SK-N-SH (cell line): ENCODE data around the gene RAB39B. TPM values are rescaled to one million over a fixed set of nuclear protein-coding genes. Genes with fewer than 3 reads are reported as not detected.

ENCODE experiments used
- CTCF ChIA-PET: fragments of 300-600, 350-600 bp; formaldehyde crosslinking; extraction: SDS; loops from one replicate; lab custom pipeline; 2021; lab: Yijun Ruan, JAX
- POLR2A ChIA-PET: fragments of 350-600 bp; sonication (Branson Sonifier 250); formaldehyde crosslinking; extraction: SDS; loops from one replicate; lab custom pipeline; 2020; ENCODE audit warnings: antibody characterized with exemption, inconsistent platforms; lab: Yijun Ruan, JAX
- DNase-seq: peaks from one replicate; pipeline ENCODE4 v3.0.0; 2012
- H2AFZ ChIP-seq: fragments of 200-600 bp; sonication (generic); 2 replicates; pipeline ENCODE4 v1.8.1; 2016; ENCODE audit warnings: antibody characterized with exemption, mild to moderate bottlenecking, low read depth
- H3F3A ChIP-seq: fragments of 200-600 bp; sonication (generic); replicated peaks from 2 replicates; pipeline ENCODE3; 2016; ENCODE audit warnings: antibody characterized with exemption, mild to moderate bottlenecking; ENCODE audit not compliant: insufficient read depth
- H3K27ac ChIP-seq, 2 experiments: fragments of 200-500 bp in 1 of 2; fragments of 200-600 bp in 1 of 2; sonication (Bioruptor generic) in 1 of 2; sonication (generic), shearing (Covaris generic) in 1 of 2; 2 replicates each; pipeline versions ENCODE4 v1.5.1 to v1.6.1; 2014 to 2016; ENCODE audit warnings: low read depth in 2 of 2, inconsistent platforms in 1 of 2, low read length in 1 of 2, mild to moderate bottlenecking in 1 of 2, mixed read lengths in 1 of 2
- H3K27me3 ChIP-seq: fragments of 200-600 bp; sonication (generic), shearing (Covaris generic); 2 replicates; pipeline ENCODE4 v1.6.1; 2016; ENCODE audit warnings: mixed run types; ENCODE audit not compliant: insufficient read depth
- H3K36me3 ChIP-seq, 2 experiments: fragments of 200-500 bp in 1 of 2; fragments of 200-600 bp in 1 of 2; sonication (Bioruptor generic) in 1 of 2; sonication (generic) in 1 of 2; replicated peaks in 1 of 2; 2 replicates each; pipeline versions ENCODE3 to v1.5.1; 2014 to 2016; ENCODE audit warnings: low read length in 1 of 2, mild to moderate bottlenecking in 1 of 2; ENCODE audit not compliant: insufficient read depth in 2 of 2, control insufficient read depth in 1 of 2
- H3K4me1 ChIP-seq, 2 experiments: fragments of 200-500 bp in 1 of 2; fragments of 200-600 bp in 1 of 2; sonication (Bioruptor generic) in 1 of 2; sonication (generic), shearing (Covaris generic) in 1 of 2; 2 replicates each; pipeline versions ENCODE4 v1.5.1 to v1.6.1; 2014 to 2016; ENCODE audit warnings: low read depth in 1 of 2, low read length in 1 of 2, mixed run types in 1 of 2; ENCODE audit not compliant: insufficient read depth in 2 of 2, control insufficient read depth in 1 of 2
- H3K4me2 ChIP-seq: fragments of 200-600 bp; sonication (generic), shearing (Covaris generic); 2 replicates; pipeline ENCODE4 v1.6.1; 2017; ENCODE audit warnings: mixed run types
- H3K4me3 ChIP-seq, 2 experiments: fragments of 200-500 bp in 1 of 2; fragments of 200-600 bp in 1 of 2; sonication (Bioruptor generic) in 1 of 2; sonication (generic), shearing (Covaris generic) in 1 of 2; 2 replicates each; pipeline versions ENCODE4 v1.5.1 to v1.8.1; 2014 to 2016; ENCODE audit warnings: low read depth in 2 of 2, inconsistent platforms in 1 of 2, low read length in 1 of 2, mild to moderate bottlenecking in 1 of 2, mixed read lengths in 1 of 2, moderate library complexity in 1 of 2
- H3K79me2 ChIP-seq: fragments of 200-600 bp; sonication (generic); 2 replicates; pipeline ENCODE4 v1.8.1; 2017; ENCODE audit warnings: mild to moderate bottlenecking; ENCODE audit not compliant: insufficient read depth
- H3K9ac ChIP-seq: fragments of 200-600 bp; sonication (generic); 2 replicates; pipeline ENCODE4 v1.6.1; 2017; ENCODE audit warnings: mixed run types
- H3K9me2 ChIP-seq: fragments of 200-600 bp; sonication (generic); 2 replicates; pipeline ENCODE4 v1.6.1; 2017; ENCODE audit warnings: mixed run types
- H3K9me3 ChIP-seq: fragments of 200-600 bp; sonication (generic); 2 replicates; pipeline ENCODE4 v1.6.1; 2017; ENCODE audit warnings: mixed run types, mild to moderate bottlenecking, moderate library complexity
- H4K20me1 ChIP-seq: fragments of 200-600 bp; sonication (generic); 2 replicates; pipeline ENCODE4 v1.6.1; 2017; ENCODE audit warnings: mild to moderate bottlenecking, mixed run types; ENCODE audit not compliant: insufficient read depth
- CHD2 ChIP-seq: fragments of 150-350 bp; IDR thresholded peaks from 2 replicates; pipeline ENCODE4 v1.6.1; 2018; ENCODE audit warnings: low read length; ENCODE audit not compliant: partially characterized antibody
- ELF1 ChIP-seq: IDR thresholded peaks from 2 replicates; pipeline ENCODE4 v1.4.0; 2012
- EP300 ChIP-seq, 2 experiments: IDR thresholded peaks; 2 replicates each; pipeline versions ENCODE4 v1.4.0 to v1.6.1; 2012; ENCODE audit warnings: borderline replicate concordance in 1 of 2, low read depth in 1 of 2, low read length in 1 of 2
- FOSL2 ChIP-seq: IDR thresholded peaks from 2 replicates; pipeline ENCODE4 v1.4.0; 2012; ENCODE audit warnings: low read depth, mild to moderate bottlenecking, moderate library complexity, borderline replicate concordance
- FOXJ3 ChIP-seq: sonication (generic); formaldehyde crosslinking; IDR thresholded peaks from 2 replicates; pipeline ENCODE4 v1.5.1; 2020; ENCODE audit warnings: mild to moderate bottlenecking, missing genetic modification reagents
- IRF3 ChIP-seq: fragments of 150-350 bp; IDR thresholded peaks from 2 replicates; pipeline ENCODE4 v1.6.1; 2016; ENCODE audit warnings: mild to moderate bottlenecking, low read depth, low read length
- MAX ChIP-seq: IDR thresholded peaks from 2 replicates; pipeline ENCODE4 v1.4.0; 2012; ENCODE audit warnings: low read depth
- MXI1 ChIP-seq: IDR thresholded peaks from 2 replicates; pipeline ENCODE4 v1.6.1; 2012; ENCODE audit warnings: mild to moderate bottlenecking, low read depth, low read length, improper control_type of control experiment
- POLR2AphosphoS5 ChIP-seq: IDR thresholded peaks from 2 replicates; pipeline ENCODE4 v1.6.1; 2012; ENCODE audit warnings: low read depth, low read length
- REST ChIP-seq: IDR thresholded peaks from 2 replicates; pipeline ENCODE4 v1.6.1; 2012; ENCODE audit warnings: mild to moderate bottlenecking, low read depth, low read length, moderate library complexity
- RFX5 ChIP-seq: IDR thresholded peaks from 2 replicates; pipeline ENCODE4 v1.6.1; 2012; ENCODE audit warnings: mild to moderate bottlenecking, improper control_type of control experiment, low read length
- SIN3A ChIP-seq: IDR thresholded peaks from 2 replicates; pipeline ENCODE4 v1.6.1; 2012; ENCODE audit warnings: low read depth, mild to moderate bottlenecking, low read length, moderate library complexity, borderline replicate concordance
- TEAD4 ChIP-seq: IDR thresholded peaks from 2 replicates; pipeline ENCODE4 v1.4.0; 2012; ENCODE audit warnings: mild to moderate bottlenecking, borderline replicate concordance; ENCODE audit not compliant: insufficient read depth
- WGBS: methylation state at CpG from one replicate; pipeline ENCODE4 v1.1.6; 2017; ENCODE audit warnings: low lambda C conversion rate; 5-methylcytosine and 5-hydroxymethylcytosine counted together
- polyA plus RNA-seq, 3 experiments: library from polyadenylated mRNA; depleted of rRNA; stranded (reverse); fragments of >200 nt; gene quantifications; 2 replicates each; pipeline ENCODE4 v1.2.3, GENCODE V29; 2012
- TF ChIP-seq, protein P1 (sequence below): IDR thresholded peaks from 2 replicates; pipeline ENCODE4; 2012
- TF ChIP-seq, protein P2 (sequence below): IDR thresholded peaks from 2 replicates; pipeline ENCODE4 v1.4.0; 2012; ENCODE audit warnings: low read depth, borderline replicate concordance

Gene RAB39B
- polyA plus RNA-seq, 1 of the 3 experiments (the other 2 are of a cell fraction), result 1.3 TPM

DNA sequence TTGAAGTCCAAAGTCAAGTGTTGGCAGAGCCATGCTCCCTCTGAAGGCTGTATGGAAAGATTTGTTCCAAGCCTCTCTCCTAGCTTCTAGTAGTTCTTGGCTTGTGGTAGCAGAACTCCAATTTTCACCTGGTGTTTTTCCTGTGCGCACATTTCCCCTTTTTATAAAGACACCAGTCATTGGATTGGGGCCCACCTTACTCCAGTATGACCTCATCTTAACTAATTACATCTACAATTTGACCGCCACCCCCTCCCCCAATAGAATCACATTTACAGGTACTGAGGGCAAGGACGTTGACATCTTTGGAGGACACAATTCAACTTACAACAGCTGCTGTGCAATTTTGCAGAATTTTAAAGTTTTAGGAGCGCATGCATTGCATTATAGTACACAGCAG is 16.8 kb downstream of the RAB39B start:
- H3K27ac ChIP-seq, result no peak overlapping the region
- no peak for TF ChIP-seq SIN3A
- TF ChIP-seq MAX, result no peak
- no peak for TF ChIP-seq EP300 (IDR thresholded peaks at IDR 0.05; ENCODE audit: borderline replicate concordance in 1 of 2, low read depth in 1 of 2, low read length in 1 of 2)
- TF ChIP-seq IRF3, result no peak
- no peak for TF ChIP-seq RFX5
- TF ChIP-seq TEAD4, result no peak
- no peak for TF ChIP-seq CHD2
- TF ChIP-seq, protein P1, sequence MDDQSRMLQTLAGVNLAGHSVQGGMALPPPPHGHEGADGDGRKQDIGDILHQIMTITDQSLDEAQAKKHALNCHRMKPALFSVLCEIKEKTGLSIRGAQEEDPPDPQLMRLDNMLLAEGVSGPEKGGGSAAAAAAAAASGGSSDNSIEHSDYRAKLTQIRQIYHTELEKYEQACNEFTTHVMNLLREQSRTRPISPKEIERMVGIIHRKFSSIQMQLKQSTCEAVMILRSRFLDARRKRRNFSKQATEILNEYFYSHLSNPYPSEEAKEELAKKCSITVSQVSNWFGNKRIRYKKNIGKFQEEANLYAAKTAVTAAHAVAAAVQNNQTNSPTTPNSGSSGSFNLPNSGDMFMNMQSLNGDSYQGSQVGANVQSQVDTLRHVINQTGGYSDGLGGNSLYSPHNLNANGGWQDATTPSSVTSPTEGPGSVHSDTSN, result no peak
- TF ChIP-seq MXI1, result no peak
- TF ChIP-seq, all 33 proteins: peak for 0
- ChIA-PET CTCF (no interaction called here), POLR2A (no interaction called here)
- Histone ChIP-seq H3K4me2 (no peak overlapping the region), H2AFZ (no peak overlapping the region), H4K20me1 (no peaks in the 10 kb centered on the region), H3K36me3 (no peaks in the 10 kb centered on the region), H3F3A (no peaks in the 10 kb centered on the region), H3K9me2 (no peaks in the 10 kb centered on the region), H3K79me2 (no peaks in the 10 kb centered on the region; the same call in 1 of the 2 replicates), H3K4me3 (no peak overlapping the region), H3K27me3 (no peaks in the 10 kb centered on the region), H3K4me1 (no peaks in the 10 kb centered on the region), H3K9me3 (no peaks in the 10 kb centered on the region), H3K9ac (no peak overlapping the region)
- 42% methylated on average over 4 of the region's 4 CpGs for WGBS
- no peak for DNase-seq

GRCh38 chrX:155246748-155247147 is 17.5 kb downstream of the RAB39B start:
- Histone ChIP-seq H3K4me1 (no peaks in the 10 kb centered on the region), H3K27me3 (no peaks in the 10 kb centered on the region), H3F3A (no peaks in the 10 kb centered on the region), H3K9me2 (no peaks in the 10 kb centered on the region), H4K20me1 (no peaks in the 10 kb centered on the region), H3K79me2 (no peaks in the 10 kb centered on the region; the same call in 1 of the 2 replicates), H3K36me3 (no peaks in the 10 kb centered on the region), H3K9ac (no peak overlapping the region), H2AFZ (no peak overlapping the region), H3K27ac (no peak overlapping the region), H3K4me3 (no peak overlapping the region), H3K9me3 (no peaks in the 10 kb centered on the region), H3K4me2 (no peak overlapping the region)
- DNase-seq, result no peak
- WGBS, result 47% methylated on average over 1 of the region's 1 CpG
- ChIA-PET POLR2A (no interaction called here), CTCF (no interaction called here)
- TF ChIP-seq FOSL2 (no peak), EP300 (IDR thresholded peaks at IDR 0.05; ENCODE audit: borderline replicate concordance in 1 of 2, low read depth in 1 of 2, low read length in 1 of 2) (no peak), SIN3A (no peak), FOXJ3 (CRISPR knock-in tag) (no peak), TEAD4 (no peak), POLR2AphosphoS5 (no peak), ELF1 (no peak), REST (no peak), IRF3 (no peak), MAX (no peak), CHD2 (no peak)
- TF ChIP-seq, protein P2, sequence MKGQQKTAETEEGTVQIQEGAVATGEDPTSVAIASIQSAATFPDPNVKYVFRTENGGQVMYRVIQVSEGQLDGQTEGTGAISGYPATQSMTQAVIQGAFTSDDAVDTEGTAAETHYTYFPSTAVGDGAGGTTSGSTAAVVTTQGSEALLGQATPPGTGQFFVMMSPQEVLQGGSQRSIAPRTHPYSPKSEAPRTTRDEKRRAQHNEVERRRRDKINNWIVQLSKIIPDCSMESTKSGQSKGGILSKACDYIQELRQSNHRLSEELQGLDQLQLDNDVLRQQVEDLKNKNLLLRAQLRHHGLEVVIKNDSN, result no peak
- TF ChIP-seq, protein P1, result no peak
